Breast epithelium (tissue), 4 donors: Measurements from ENCODE around the gene TCP11L1. TPM values are rescaled to one million over a fixed set of nuclear protein-coding genes. Genes with fewer than 3 reads are reported as not detected.
"Not testable (repeated sequence)": the region's sequence is repeated elsewhere in the genome, so short reads cannot be mapped to it uniquely, and the experiment has no call there.

Experiments
- DNase-seq, 2 donors: peaks; one replicate each; pipeline ENCODE4 v3.0.0-alpha.2; 2019; ENCODE audit warnings: low spot score in 2 of 2
- H3K27ac ChIP-seq, 2 donors: fragments of 200-600 bp; sonication (generic) in 1 of 2; one replicate each; pipeline ENCODE4 v1.5.1; 2016 to 2019; ENCODE audit warnings: mild to moderate bottlenecking in 1 of 2
- H3K27me3 ChIP-seq, 2 donors: fragments of 200-600 bp; sonication (generic) in 1 of 2; one replicate each; pipeline versions ENCODE4 v1.5.1 to v1.6.0; 2017 to 2019; ENCODE audit warnings: control low read depth in 1 of 2, mild to moderate bottlenecking in 1 of 2
- H3K36me3 ChIP-seq: fragments of 200-600 bp; one replicate; pipeline ENCODE4 v1.5.1; 2019
- H3K4me1 ChIP-seq, 2 donors: fragments of 200-600 bp; sonication (generic); one replicate each; pipeline ENCODE4 v1.5.1; 2016 to 2019; ENCODE audit warnings: control low read depth in 1 of 2
- H3K4me3 ChIP-seq, 3 donors: fragments of 200-600 bp; sonication (generic); 1 replicate in 2 of 3; 2 replicates in 1 of 3; pipeline ENCODE4 v1.5.1; 2016 to 2019; ENCODE audit warnings: mild to moderate bottlenecking in 3 of 3, moderate library complexity in 2 of 3
- H3K9me3 ChIP-seq, 2 donors: fragments of 200-600 bp; sonication (generic) in 1 of 2; one replicate each; pipeline ENCODE4 v1.5.1; 2016 to 2019; ENCODE audit warnings: control low read depth in 1 of 2
- POLR2A ChIP-seq: fragments of 450-650 bp; IDR thresholded peaks from one replicate; pipeline ENCODE4 v1.6.1; 2016; ENCODE audit warnings: antibody characterized with exemption, mild to moderate bottlenecking, moderate library complexity
- POLR2AphosphoS5 ChIP-seq, 3 donors: sonication (generic); formaldehyde crosslinking; IDR thresholded peaks; one replicate each; pipeline ENCODE4 v1.6.1; 2017; ENCODE audit warnings: antibody characterized with exemption in 3 of 3
- intact Hi-C: fragments of 100-400 bp; cut with DNase I; formaldehyde crosslinking; loops from one replicate; pipeline ENCODE4 v1.15.1; 2023; ENCODE audit warnings: low total_unique reads
- total RNA-seq, 3 donors: library from RNA; depleted of rRNA; stranded (reverse); fragments of >200 nt; gene quantifications; one replicate each; pipeline ENCODE4 v1.1.0, GENCODE V29; 2016
- TF ChIP-seq, protein P1 (sequence below), 3 donors: fragments of 450-650 bp; IDR thresholded peaks; one replicate each; pipeline ENCODE4 v1.5.1; 2016 to 2017; ENCODE audit warnings: antibody characterized with exemption in 3 of 3, mild to moderate bottlenecking in 3 of 3, moderate library complexity in 3 of 3

The TCP11L1 gene
- total RNA-seq, 3 donors from 2014 or later = 19.8 to 34.7 (median 29.0) TPM

DNA sequence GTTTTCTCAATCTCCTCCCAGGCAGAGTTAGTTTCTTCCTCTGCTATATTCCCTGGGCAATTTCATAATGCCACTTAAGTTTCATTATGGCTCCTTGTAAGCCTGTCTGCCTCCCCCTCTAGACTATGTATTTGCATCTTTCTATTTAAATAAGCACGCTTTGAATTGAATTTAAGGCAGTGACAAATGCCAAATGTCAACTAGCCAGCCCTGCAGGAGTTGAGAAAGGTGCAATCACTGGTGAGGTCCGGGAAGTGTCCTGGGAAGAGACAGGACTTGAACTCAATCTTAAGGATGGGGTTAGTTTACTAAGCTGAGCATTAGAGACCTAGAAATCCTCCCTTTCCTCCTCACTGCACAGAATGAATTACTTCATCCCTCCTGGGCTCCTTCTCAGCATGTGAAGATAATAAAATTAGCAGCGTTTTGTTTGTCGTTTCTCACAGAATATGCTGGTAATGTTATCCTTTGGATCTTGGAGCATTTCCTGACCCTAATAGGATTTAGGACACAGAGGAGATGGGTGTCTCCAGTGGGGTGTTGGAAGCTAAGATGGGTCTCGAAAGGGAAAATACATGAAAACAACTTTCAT lies 1.6 kb downstream of the TCP11L1 start:
- no peaks in the 10 kb centered on the region for H3K9me3 ChIP-seq
- H3K27ac ChIP-seq = no peak overlapping the region
- H3K4me1 ChIP-seq = no peaks in the 10 kb centered on the region
- no peak for TF ChIP-seq POLR2A
- TF ChIP-seq, protein P1, sequence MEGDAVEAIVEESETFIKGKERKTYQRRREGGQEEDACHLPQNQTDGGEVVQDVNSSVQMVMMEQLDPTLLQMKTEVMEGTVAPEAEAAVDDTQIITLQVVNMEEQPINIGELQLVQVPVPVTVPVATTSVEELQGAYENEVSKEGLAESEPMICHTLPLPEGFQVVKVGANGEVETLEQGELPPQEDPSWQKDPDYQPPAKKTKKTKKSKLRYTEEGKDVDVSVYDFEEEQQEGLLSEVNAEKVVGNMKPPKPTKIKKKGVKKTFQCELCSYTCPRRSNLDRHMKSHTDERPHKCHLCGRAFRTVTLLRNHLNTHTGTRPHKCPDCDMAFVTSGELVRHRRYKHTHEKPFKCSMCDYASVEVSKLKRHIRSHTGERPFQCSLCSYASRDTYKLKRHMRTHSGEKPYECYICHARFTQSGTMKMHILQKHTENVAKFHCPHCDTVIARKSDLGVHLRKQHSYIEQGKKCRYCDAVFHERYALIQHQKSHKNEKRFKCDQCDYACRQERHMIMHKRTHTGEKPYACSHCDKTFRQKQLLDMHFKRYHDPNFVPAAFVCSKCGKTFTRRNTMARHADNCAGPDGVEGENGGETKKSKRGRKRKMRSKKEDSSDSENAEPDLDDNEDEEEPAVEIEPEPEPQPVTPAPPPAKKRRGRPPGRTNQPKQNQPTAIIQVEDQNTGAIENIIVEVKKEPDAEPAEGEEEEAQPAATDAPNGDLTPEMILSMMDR (IDR thresholded peaks at IDR 0.05) = no peak
- TF ChIP-seq POLR2AphosphoS5 (IDR thresholded peaks at IDR 0.05) = no peak
- intact Hi-C loops = no loop called here
- no peak for DNase-seq
- H3K36me3 ChIP-seq = no peaks in the 10 kb centered on the region
- H3K27me3 ChIP-seq = no peaks in the 10 kb centered on the region
- peak overlapping the region; percentile 60 to 97 (median 92) for H3K4me3 ChIP-seq

DNA sequence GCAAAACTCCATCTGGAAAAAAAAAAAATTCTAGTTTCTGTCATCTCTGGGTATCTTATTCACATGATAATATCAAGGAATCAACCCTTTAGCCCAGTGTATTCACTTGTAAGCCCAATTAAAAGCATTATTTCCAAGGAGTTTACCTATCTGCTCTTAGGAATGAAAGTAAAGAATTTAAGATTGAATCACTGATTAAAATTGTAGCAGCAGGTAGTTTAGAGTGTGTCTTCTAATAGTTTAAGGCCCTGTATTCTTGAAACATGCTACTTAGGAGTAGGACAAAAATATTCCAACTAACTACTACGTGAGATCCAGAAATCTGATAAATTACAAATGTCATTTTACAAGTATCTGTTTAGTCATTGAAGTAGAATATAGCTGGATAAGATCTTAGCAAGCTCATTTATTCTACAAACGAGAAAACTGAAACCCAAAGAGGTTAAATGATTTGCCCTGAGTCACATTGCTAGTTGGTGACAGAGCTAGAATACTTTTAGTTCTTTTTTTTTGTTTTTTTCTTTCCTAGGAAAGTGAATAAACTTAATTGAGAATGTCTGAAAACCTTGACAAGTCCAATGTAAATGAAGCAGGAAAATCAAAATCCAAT lies 4.0 kb downstream of the TCP11L1 start:
- H3K27ac ChIP-seq = no peak overlapping the region
- no peaks in the 10 kb centered on the region for H3K27me3 ChIP-seq
- DNase-seq = no peak
- no peaks in the 10 kb centered on the region for H3K9me3 ChIP-seq
- H3K36me3 ChIP-seq = no peaks in the 10 kb centered on the region
- no peaks in the 10 kb centered on the region for H3K4me1 ChIP-seq
- intact Hi-C loops = no loop called here
- no peak overlapping the region for H3K4me3 ChIP-seq
- TF ChIP-seq POLR2AphosphoS5 (IDR thresholded peaks at IDR 0.05) (no peak), POLR2A (no peak)
- TF ChIP-seq, protein P1 (IDR thresholded peaks at IDR 0.05) = no peak

- no peaks in the 10 kb centered on the region for H3K4me1 ChIP-seq
- H3K9me3 ChIP-seq = no peaks in the 10 kb centered on the region
- TF ChIP-seq POLR2AphosphoS5 (IDR thresholded peaks at IDR 0.05) = no peak
- TF ChIP-seq, protein P1 (IDR thresholded peaks at IDR 0.05) = no peak
- no peak for TF ChIP-seq POLR2A
- no peak for DNase-seq
- H3K27ac ChIP-seq = no peak overlapping the region
- intact Hi-C loops = no loop called here
- no peak overlapping the region for H3K4me3 ChIP-seq
- H3K27me3 ChIP-seq = no peaks in the 10 kb centered on the region
- H3K36me3 ChIP-seq = no peaks in the 10 kb centered on the region
Measured at GRCh38 chr11:33044285-33044756, 4.9 kb downstream of the TCP11L1 start.

GRCh38 chr11:33045551-33046255 lies 6.3 kb downstream of the TCP11L1 start:
- H3K36me3 ChIP-seq = no peaks in the 10 kb centered on the region
- no peak for DNase-seq
- intact Hi-C loops = no loop called here

GRCh38 chr11:33048701-33049100 lies 9.3 kb downstream of the TCP11L1 start:
- H3K4me3 ChIP-seq, H3K36me3 ChIP-seq, intact Hi-C loops, H3K27me3 ChIP-seq, H3K9me3 ChIP-seq, H3K4me1 ChIP-seq, H3K27ac ChIP-seq, DNase-seq: not testable (repeated sequence)

More at GRCh38 chr11:33045551-33046255, 6.3 kb downstream of the TCP11L1 start:
- Histone ChIP-seq H3K9me3 (no peaks in the 10 kb centered on the region), H3K27me3 (no peaks in the 10 kb centered on the region), H3K4me1 (no peaks in the 10 kb centered on the region), H3K4me3 (no peak overlapping the region), H3K27ac (no peak overlapping the region)
- TF ChIP-seq, protein P1 (IDR thresholded peaks at IDR 0.05) = no peak
- TF ChIP-seq POLR2A = no peak
- no peak for TF ChIP-seq POLR2AphosphoS5 (IDR thresholded peaks at IDR 0.05)

DNA sequence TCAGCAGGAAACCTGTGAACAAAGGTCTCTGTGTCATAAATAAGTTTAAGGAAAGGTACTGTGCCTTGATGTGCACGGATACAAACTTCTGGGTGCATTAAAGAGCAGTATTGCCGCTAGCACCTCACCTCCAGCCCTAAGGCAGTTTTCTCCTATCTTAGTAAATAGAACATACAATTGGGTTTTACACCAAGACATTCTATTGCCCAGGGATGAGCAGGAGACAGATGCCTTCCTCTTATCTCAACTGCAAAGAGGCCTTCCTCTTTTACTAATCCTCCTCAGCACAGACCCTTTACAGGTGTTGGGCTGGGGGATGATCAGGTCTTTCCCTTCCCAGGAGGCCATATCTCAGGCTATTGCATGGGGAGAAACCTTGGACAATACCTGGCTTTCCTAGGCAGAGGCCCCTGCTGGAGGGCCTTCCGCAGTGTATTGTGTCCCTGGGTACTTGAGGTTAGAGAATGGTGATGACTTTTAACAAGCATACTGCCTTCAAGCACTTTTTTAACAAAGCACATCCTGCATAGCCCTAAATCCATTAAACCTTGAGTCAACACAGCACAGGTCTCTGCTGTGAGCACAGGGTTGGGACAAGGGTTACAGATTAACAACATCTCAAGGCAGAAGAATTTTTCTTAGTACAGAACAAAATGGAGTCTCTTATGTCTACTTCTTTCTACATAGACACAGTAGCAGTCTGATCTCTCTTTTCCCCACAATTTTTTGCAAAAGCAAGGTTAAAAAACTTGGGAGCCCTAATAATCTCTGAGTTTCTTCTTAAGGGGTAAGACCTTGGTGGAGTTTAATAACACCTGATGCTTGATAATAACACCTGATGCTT lies 10.4 kb downstream of the TCP11L1 start:
- DNase-seq, H3K4me3 ChIP-seq, H3K9me3 ChIP-seq, H3K4me1 ChIP-seq, H3K27ac ChIP-seq, H3K27me3 ChIP-seq, H3K36me3 ChIP-seq, intact Hi-C loops: not testable (repeated sequence)
